Left cardiac atrium (tissue), 4 donors: ENCODE data around the gene GPRC5C. TPM values are rescaled to one million over a fixed set of nuclear protein-coding genes. Genes with fewer than 3 reads are reported as not detected.
A peak's percentile ranks its signal among the peaks of the same experiment; 100 is the strongest.

ENCODE experiments used
- ATAC-seq, 2 donors: fragments of 200-7000 bp; cut with Tn5 transposase; one replicate each; pipeline ENCODE4 v1.9.1; 2020; ENCODE audit warnings: mild to moderate bottlenecking in 2 of 2, moderate library complexity in 2 of 2
- DNase-seq: peaks from one replicate; pipeline ENCODE4 v3.0.0-alpha.2; 2020
- intact Hi-C, 2 donors: fragments of 100-400 bp; cut with DNase I; formaldehyde crosslinking; loops; one replicate each; pipeline versions ENCODE4 v1.14.1 to v1.15.1; 2022 to 2023
- total RNA-seq, 2 donors: library from RNA; stranded (reverse); fragmentation: NEBNext Ultra II Directional; extraction: Animal tissue kit (Norgen Biotek cat#: 25700); gene quantifications; one replicate each; pipeline ENCODE4 v1.2.1, GENCODE V29; 2021
- donor health status: DM: no; HTN: yes; CAD: no.
- donor health status: DM: no; HTN: yes; CAD: no; lungs with severe emphysema.
- donor health status: DM: yes; HTN: yes; CAD: no.
- donor health status: Dilated cardiomyopathy.

GPRC5C gene
- total RNA-seq, 2 donors from 2014 or later = 24.2 to 25.9 TPM

DNA sequence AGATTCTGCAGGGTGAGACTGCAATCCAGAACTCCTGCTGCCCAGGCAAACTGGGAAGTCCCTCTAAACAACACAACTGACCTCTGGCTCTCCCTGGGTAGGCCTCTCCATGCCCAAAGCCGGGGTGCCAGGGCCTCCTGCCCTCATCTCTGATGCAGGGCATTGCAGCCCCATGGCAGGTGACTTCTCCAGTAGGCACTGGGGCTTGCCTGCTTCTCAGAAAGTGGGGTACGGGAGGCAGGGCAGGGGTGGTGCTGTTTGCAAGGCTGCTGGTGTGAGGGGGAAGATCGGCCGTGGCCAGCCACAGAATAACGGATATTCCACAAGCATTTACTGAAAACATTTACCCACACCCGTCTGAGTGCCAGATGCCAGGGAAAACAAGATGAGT is 4.1 kb upstream of the GPRC5C start:
- DNase-seq (no peak), ATAC-seq (no peak)
- intact Hi-C loops = loop anchor here in 1 of 2 donors (5.0 kb wide), 1 partner anchor 40 kb away; no protein-coding TSS in a partner anchor

DNA sequence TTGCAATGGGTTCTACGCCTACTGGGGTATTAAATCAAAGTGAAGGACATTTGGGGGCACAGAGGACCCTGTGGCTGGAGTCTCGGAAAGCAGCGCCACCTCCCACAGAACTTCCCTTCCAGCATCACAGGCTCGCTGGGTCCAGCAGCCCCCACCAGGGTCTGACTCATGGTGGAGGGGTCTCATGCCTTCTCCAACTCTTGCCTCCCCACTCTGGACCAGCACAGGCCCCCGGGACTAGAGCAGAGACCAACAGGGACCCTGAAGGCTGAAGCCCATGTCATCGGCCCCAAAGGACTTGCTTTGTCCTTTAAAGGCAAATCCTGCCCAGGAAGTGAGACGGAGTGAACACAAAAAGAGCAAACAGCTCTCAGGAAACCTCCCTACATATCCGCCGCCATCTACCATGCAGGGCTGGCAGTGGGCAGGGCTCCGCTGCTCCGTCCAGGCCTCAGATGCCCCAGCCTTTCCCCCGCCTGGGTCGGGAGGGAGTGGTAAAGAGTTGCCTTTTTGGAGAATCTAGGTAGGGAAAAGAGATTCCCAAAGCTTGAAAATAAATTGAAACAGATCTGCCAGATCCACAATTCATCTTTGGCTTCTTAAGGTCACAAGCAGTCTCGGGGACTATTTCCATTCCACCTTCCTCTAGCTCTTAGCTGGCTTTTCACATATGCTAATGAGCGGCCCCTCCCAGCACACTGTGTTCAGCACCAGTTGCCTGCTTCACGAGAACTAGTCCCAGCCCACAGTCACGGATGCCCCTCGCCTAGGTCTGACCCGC is 2.1 kb upstream of the GPRC5C start:
- intact Hi-C loops = loop anchor here in 1 of 2 donors (5.0 kb wide), 1 partner anchor 42 kb away; no protein-coding TSS in a partner anchor
- ATAC-seq (peak in 1 of 2 donors; percentile 25), DNase-seq (no peak)

DNA sequence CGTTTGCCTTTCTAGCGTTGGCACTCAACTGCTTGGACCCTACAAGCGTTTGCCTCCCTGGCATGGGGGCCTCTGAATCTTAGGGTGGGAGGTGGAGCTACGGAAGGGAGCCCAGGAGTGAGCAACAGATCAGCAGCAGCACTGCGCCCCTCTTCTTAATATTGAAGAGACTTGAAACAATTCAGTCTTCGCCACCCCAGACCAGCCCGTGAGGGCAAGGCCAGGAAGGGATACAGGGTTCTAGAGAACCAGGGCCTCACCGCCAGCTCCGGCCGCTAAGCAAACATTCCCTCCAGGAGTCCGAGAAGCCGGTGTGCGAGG is 1.5 kb upstream of the GPRC5C start:
- no peak for DNase-seq
- intact Hi-C loops = no loop called here
- ATAC-seq = no peak

DNA sequence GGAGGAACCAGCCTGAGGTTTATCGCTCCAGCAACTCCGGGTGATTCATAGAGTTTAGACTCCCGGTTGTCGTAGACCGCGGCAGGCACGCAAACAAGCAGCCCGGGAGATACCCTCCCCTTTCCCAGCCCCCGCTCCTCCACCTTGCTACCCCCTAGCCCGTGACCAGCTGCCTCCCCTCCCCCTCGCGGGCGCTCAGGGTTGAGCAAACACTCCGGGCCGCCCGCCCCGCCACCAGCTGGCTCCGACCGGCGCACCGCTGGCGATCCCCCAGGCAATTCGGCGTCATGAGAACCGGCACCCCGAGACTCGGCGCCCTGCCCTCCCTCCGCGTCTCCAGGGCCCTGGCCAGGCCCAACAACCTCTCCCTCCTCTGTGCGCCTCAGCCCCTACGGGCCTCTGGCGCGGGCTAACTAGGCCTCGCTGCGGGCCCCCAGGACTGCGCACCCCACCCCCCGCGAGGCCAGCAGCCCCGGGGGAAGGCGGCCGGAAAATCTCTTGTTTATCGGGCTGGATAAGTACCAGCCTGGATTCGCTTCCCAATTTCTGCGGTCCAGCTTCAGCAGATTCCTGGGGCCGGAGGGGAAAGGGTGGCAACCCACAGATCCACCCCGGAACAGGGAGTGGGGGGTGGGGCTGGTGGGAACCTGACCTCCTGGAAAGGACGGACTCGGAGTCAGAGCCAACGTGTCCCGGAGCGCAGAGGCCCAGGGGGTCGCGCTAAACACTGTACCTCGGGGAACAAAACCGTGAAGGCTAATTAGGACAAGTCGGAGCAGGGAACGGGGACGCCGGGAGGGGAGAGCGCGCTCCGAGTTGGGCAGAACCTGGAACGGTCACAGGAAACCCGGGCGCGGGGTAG is 951 bp upstream of the GPRC5C start:
- intact Hi-C loops = no loop called here
- ATAC-seq = peak; percentile 68 to 78

DNA sequence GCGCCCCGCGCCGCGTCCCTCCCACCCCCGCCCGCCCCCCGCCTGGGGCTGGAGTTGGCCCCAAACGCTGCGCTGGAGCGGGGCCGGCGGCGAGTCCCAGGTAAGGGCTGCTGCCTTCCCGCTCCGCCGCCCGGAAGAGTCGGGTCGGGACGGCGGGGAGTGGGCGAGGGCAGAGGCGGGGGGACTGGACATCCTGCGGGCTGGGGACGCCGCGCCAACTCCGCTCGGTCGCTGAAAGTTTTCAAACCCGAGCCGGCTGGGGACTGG is 469 bp downstream of the GPRC5C start:
- DNase-seq = no peak
- intact Hi-C loops = no loop called here
- no peak for ATAC-seq

More for the DNA sequence above, 951 bp upstream of the GPRC5C start:
- peak; percentile 88 for DNase-seq

DNA sequence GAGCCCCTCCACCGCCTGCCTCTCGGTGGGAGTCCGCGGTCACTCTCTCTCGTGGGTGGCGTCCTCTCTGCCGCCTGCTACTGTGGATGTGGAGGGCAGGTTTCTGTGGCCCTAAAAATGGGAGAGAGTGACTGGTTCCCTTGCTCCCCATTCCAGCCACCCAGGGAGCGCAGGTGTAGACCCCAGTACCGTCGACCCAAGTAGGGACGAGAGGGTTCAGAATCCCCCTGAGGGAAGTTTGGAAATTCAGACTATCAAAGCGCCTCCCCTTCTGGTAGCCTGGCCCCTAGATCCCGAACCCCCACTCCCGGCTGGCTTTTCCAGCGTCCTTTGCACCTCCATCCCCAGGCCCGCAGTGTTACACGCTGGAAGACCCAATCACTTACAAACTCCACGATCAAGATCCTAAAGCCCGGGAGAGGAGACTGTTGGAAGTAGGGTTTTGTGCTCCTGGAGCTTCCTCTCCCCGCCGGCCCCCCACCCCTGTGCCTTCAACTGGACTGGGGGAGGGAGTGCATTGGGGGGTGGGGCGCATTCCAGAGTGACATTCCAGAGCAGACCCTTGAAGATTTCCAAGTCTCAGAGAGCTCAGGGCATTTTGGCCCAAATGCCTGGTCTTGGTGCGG is 991 bp downstream of the GPRC5C start:
- intact Hi-C loops = no loop called here
- DNase-seq (no peak), ATAC-seq (no peak)

DNA sequence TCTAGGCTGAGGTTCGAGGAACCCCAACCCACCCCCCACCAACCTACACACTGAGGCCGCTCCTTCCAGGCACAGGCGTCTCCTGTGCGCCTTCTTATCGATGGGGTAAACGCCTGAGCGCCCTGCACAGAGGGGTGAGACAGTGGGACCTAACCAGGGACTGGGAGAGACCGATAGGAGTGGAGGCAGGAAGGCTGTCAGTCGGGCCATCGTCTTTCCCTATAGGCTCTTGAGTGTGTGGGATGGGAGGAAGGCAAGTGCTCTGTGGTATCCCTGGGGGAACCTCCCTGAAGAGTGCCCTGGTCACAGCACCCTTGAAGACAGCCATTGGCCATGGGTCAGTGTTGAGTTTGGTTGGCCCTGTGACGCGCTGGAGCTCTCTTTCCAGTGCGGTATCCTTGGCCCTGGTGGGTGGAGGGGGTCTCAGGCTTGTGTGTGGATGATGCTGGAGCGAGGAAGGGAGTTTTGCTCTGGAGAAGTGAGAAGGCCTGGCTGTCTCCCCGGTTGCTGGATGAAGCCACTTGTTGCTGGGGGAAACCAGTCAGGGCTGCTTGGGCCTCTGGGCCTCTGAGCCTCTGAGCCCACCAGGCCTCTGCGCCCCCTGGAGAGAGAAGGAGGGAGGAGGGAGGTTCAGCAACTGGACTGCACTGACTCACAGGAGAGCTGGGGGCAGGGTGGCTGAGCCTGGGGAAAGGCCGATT is 1.7 kb downstream of the GPRC5C start:
- intact Hi-C loops = no loop called here
- ATAC-seq = no peak
- no peak for DNase-seq

DNA sequence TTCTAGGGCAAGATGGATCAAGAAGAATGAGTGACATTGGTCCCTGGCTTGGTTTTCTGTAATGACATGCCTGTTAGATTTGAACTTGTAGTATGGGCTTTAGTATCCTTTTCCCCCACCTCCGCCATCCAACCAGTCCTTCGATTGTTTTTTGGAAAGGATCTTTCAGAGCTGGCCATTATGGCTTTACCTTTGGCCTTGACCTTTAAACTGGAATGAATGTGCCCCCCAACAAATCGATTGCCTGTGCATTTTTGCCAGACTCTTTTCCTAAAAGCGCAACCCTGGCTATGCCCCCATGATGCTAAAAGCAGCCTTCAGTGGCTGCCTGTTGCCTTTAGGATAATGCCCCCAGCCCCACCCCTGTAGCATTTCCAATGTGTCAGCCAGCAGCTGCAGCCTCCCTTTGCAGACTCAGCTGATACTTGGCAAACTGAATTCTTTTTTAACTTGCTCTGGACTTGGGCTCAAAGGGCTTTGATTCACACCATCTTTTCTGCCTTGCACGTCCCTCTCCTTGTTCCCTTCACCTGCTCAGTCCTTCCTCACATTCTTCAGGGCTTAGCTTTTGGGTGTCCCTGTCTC is 4.0 kb downstream of the GPRC5C start:
- intact Hi-C loops = no loop called here
- ATAC-seq = no peak
- DNase-seq = no peak

DNA sequence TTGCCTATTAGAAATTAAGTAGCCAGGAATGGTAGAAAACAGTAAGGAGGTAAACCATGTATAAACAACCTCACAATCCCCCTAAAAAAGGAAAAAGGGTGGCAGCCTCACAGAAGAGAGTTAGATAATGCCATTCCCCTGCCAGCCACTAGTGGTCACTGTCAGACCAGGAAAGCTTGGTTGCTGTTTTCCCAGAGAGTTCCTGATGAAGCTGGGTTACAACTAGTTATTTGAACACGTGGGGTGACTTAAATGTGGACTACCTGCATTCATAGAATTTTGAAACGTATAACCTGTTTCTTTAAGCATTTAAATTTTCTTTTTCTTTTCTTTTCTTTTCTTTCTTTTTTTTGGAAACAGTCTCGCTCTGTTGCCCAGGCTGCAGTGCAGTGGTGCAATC is 5.8 kb downstream of the GPRC5C start:
- DNase-seq (no peak), ATAC-seq (no peak)
- intact Hi-C loops = no loop called here

DNA sequence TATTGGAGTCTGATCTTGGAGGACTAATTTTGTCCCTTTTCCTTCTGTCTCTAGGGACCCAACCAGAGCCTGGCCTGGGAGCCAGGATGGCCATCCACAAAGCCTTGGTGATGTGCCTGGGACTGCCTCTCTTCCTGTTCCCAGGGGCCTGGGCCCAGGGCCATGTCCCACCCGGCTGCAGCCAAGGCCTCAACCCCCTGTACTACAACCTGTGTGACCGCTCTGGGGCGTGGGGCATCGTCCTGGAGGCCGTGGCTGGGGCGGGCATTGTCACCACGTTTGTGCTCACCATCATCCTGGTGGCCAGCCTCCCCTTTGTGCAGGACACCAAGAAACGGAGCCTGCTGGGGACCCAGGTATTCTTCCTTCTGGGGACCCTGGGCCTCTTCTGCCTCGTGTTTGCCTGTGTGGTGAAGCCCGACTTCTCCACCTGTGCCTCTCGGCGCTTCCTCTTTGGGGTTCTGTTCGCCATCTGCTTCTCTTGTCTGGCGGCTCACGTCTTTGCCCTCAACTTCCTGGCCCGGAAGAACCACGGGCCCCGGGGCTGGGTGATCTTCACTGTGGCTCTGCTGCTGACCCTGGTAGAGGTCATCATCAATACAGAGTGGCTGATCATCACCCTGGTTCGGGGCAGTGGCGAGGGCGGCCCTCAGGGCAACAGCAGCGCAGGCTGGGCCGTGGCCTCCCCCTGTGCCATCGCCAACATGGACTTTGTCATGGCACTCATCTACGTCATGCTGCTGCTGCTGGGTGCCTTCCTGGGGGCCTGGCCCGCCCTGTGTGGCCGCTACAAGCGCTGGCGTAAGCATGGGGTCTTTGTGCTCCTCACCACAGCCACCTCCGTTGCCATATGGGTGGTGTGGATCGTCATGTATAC is 8.0 kb downstream of the GPRC5C start:
- ATAC-seq (no peak), DNase-seq (no peak)
- intact Hi-C loops = no loop called here

DNA sequence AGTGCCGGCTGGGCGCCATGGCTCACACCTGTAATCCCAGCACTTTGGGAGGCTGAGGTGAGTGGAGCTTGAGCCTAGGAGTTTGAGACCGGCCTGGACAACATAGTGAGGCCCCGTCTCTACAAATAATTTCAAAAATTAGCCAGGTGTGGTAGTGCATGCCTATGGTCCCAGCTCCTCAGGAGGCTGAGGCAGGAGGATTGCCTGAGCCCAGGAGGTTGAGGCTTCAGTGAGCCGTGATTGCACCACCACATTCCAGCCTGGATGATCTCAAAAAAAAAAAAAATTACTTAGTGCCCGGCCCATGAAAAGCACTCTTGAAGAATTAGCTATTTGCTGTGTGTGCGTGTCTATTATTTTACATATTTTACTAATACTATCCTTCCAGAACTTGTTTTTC is 9.6 kb downstream of the GPRC5C start:
- intact Hi-C loops = no loop called here
- ATAC-seq (no peak), DNase-seq (no peak)

DNA sequence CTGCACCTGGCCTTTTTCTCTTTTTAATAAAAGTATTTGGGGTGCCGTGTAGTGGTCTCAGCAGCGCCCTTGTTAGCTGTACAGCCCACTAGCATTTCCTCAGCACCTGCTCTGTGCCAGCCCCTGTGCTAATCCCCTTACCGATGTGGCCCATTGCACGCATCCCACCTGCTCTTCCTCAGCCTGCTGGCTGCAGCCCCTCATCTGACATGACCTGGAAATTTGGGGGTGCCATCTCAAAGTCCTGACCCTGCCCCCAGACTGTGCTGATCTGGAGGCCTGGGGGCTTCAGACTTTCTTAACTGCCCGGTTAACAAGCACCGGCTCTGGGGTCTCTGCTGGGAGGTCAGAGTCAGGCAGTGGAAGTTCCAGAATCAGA is 10.4 kb downstream of the GPRC5C start:
- DNase-seq = no peak
- intact Hi-C loops = no loop called here
- no peak for ATAC-seq

DNA sequence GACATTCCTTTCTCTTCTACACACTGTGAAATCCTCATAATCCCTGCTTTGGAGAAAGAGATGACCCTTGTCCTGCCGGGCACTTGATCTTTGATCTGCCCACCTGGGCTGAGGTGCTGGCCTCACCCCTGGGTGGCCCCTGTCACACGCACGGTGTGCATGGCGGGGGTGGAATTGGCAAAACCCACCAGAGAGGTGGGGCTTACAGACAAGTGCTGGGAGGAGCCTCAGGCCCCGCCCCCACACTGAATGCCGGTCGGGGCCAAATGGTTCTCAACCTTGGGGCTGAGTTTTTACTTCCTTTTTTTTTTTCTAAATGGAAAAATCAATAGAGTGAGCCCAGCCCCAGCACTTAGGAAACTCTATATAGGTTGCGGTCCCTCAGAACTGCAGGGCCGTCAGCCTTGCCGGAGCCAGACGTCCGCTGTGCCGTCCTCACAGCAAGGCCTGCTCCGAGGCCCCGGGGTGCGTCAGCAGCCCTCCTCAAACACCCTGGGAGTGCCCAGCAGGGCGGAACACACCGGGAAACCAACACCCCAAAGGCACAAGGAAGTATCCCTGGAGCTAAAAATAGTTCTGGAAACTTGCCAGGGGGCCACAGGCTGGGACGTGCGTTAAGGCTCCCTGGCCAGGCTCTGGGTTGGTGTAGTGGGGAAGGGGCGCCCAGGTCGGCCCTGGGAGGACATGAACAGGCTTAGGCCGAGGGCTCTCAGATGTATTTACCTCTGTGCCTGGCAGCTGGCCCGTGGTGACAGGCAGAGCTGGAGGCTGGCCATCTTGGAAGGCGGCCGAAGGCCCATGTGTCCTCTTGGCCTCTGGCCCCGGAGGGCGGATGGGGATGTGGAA is 11.0 kb downstream of the GPRC5C start:
- DNase-seq (peak; percentile 91), ATAC-seq (peak; percentile 75 to 77)
- intact Hi-C loops = no loop called here

DNA sequence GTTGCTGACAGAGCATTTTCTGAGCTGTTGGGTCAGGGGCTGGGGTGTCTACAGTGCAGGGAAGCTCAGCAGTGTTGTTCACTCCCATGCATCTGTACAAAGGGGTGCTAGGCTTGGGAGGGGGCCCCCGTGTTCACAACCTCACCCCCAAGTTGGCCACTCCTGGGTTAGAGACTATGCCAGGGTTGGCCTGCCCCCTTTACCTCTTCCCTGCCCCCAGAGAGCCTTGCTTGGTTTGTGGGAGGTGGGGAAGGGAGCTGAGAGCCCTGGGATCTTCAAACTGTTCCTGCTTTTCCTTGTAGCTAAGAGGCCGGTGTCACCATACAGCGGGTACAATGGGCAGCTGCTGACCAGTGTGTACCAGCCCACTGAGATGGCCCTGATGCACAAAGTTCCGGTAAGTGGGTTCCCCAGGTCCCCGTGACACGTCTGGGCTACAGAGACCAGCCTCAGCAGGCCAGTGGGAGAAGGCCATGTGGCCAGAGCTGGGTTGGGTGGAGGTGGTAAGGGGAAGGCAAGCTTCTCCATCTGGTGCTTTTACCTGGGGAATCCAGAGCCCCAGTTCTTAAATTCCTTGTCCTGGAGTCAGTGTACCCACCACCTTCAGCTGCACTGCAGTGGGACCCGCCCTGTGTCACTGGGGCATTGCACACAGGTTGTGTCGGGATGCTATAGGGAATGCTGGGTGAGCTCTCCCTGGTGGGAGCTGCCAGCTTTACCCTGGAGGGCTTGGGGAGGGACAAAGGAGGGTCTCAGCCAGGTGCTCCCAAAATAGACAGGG is 11.8 kb downstream of the GPRC5C start:
- intact Hi-C loops = no loop called here
- DNase-seq = no peak
- no peak for ATAC-seq

DNA sequence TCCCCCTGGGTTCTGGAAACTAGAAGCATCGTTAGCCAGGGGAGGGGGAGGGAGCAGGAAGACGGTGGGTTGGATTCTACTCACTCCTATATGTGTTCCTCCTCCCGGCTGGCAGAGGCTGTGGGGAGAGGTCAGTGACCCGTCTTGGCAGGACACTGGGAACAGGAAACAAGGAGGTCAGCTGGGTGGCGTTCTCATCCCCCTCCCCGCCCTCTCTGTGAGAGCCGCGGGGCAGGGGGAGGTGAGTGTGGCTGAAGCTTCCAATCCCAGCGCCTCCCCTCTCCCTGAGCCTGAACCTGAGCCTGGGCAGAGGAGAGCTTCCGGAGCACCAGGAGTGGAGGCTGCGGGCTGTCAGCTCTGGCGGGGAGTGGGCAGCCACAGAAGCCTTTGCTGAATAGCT is 12.5 kb downstream of the GPRC5C start:
- DNase-seq (peak; percentile 79), ATAC-seq (peak; percentile 21 to 36)
- intact Hi-C loops = no loop called here

DNA sequence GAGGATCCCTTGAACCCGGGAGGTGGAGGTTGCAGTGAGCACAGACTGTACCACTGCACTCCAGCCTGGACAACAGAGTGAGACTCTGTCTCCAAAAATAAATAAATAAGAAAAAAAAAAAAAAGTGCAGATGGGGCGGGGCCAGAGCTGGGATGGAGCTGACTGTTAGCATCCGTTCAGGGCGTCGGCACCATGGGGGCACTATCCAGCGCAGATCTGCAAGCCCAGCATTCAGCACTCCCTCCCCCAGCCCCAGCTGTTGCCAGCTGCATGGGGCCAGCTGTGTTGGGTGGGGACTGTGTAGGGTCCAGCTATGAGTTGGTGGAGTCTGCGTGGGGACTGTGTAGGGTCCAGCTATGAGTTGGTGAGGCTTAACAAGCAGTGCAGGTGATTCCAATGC is 13.3 kb downstream of the GPRC5C start:
- no peak for ATAC-seq
- DNase-seq = no peak
- intact Hi-C loops = no loop called here
